Subcutaneous adipose tissue (tissue), 4 donors: ENCODE results near the gene MED22. TPM values are rescaled to one million over a fixed set of nuclear protein-coding genes. Genes with fewer than 3 reads are reported as not detected.

ENCODE experiments used
- total RNA-seq, 4 donors: library from RNA; depleted of rRNA; stranded (reverse); fragments of >200 nt; gene quantifications; one replicate each; pipeline ENCODE4 v1.1.0, GENCODE V29; 2016
- TF ChIP-seq, protein P1 (sequence below): fragments of 450-650 bp; IDR thresholded peaks from one replicate; pipeline ENCODE4 v1.5.1; 2016; ENCODE audit warnings: low read depth, mild to moderate bottlenecking, control low read depth, antibody characterized with exemption, moderate library complexity

The MED22 gene
- total RNA-seq, 4 donors from 2014 or later: 15.9 to 31.3 (median 20.3) TPM

DNA sequence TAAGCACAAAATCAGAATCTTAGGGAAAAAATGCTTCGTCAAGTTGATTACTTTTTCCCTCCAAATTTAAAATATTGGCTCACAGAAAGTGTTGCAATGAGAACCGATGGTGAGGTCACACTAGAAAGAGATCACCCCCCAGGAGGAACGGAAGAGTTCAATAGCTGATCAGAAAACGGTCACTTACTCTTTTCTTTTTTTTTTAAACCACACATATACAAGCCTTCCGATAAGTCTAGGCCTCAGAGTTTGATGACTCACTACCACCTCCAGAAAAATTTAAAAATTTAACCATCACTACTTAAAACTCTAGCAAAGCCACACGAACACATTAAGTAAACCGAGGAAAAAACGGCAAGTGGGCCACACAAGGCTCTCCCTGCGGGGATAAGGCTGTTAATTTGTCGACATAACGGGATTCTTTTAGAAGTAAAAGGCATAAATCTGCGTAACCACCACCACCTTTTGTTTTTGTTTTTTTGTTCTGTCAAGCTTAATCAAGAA is 26.7 kb upstream of the MED22 start:
- TF ChIP-seq, protein P1, sequence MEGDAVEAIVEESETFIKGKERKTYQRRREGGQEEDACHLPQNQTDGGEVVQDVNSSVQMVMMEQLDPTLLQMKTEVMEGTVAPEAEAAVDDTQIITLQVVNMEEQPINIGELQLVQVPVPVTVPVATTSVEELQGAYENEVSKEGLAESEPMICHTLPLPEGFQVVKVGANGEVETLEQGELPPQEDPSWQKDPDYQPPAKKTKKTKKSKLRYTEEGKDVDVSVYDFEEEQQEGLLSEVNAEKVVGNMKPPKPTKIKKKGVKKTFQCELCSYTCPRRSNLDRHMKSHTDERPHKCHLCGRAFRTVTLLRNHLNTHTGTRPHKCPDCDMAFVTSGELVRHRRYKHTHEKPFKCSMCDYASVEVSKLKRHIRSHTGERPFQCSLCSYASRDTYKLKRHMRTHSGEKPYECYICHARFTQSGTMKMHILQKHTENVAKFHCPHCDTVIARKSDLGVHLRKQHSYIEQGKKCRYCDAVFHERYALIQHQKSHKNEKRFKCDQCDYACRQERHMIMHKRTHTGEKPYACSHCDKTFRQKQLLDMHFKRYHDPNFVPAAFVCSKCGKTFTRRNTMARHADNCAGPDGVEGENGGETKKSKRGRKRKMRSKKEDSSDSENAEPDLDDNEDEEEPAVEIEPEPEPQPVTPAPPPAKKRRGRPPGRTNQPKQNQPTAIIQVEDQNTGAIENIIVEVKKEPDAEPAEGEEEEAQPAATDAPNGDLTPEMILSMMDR: no peak

DNA sequence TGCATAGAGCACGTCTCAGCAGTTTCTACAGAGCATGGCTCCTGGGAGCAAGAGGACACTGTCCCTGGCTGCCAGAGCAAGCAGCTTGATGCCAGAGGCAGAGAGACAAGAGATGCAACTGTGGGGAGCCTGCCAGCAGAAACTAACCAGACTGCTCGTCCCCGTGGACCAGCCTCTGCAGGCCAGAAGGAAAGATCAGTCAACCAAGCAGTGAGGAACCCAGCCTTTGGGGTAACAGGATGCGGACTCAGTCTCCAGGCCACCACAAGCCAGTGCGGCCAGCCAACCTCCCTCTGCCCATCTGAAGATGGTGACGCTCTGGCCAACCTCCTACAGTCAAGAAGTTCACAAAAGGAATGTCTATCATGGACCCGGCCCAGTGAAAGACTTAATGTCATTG is 24.2 kb upstream of the MED22 start:
- TF ChIP-seq, protein P1: no peak

- TF ChIP-seq, protein P1: no peak
Observed at GRCh38 chr9:133371261-133371711, 23.4 kb upstream of the MED22 start.

DNA sequence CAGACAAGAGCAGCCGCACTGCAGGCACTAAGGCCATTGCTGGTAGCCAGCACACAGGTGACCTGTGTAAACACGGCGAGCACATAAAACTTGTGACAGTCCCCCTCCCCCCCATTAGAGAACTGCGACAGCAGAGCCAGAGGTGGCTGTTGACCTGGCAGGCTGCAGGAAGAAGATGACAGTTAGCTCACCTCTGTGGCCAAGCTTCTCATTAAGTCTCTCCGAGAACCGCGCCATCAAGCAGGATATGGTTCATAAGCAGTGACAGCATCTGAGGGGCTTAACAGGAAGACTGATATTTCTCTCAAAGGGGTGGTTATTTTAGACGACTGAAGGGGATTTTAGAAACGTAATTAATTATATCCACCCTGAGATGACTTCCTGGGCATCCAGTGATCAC is 22.8 kb upstream of the MED22 start:
- TF ChIP-seq, protein P1: no peak

DNA sequence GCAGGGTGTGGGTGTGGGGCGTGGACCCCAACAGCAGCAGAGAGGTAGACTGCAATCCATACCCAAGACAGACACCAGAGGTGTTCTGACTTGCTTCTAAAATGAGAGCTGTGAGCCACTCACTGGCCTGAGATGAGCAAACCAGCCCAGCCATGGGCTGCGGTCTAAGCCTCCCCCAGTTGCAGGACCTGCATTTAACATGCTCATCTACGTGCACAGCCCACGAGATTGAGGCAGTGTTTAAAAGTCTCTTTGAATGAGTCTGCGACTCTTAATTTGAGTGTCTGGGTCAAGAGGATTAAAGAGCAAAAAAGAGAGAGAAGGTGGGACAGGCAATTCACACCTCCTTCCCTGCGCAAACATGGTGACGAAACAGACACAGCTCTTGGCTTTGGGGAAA is 22.0 kb upstream of the MED22 start:
- TF ChIP-seq, protein P1: no peak

DNA sequence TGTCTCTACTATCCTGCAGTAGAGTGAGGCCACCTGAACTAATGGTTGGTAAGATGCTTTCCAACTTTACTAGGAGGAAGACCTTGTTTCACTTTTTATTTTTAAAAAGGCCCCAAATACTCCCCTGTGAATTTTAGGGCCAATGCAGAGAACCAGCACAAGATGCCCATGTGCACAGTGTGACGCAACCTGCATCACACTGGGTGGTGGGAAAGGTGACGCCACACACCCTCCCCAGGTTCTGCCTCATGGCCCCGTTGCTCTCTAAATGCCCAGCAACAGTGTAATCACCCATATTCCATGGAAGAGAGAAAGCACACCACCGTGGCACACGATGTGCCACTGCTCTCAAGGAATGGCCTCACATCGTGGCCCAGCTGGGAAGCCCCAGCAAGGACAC is 21.5 kb upstream of the MED22 start:
- TF ChIP-seq, protein P1: no peak

DNA sequence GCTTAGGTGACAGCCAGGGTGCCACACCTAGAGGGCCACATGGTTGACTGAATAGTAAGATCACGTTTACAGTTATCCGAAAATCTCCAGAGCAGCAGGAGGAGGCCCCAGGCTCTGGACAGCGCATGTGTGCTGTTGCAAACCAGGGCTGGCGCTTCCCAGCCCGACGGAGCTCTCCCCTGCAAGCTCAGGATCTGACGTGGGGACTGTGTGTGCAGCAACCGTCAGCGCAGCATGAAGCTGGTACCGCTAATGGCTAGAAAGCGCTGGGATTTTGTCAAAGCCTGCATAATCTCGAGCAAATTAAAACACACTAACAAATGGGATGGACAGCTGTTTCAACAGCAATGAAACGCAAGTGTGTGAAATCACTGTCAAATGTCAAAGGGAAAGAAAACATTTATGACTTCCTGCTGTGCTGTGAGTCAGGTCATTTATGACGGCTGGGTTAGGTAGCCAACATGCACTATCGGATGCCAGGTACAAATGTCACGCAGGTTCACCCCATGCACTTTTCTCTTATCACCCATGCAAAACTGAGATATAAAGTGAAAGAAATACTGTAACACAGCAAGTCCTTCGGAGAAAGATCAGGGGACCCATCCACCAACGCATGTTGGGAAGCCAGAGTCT is 20.4 kb upstream of the MED22 start:
- TF ChIP-seq, protein P1: no peak
